ENCODE data around the gene PRPF40B. TPM values are rescaled to one million over a fixed set of nuclear protein-coding genes. Genes with fewer than 3 reads are reported as not detected.

PRPF40B gene
- total RNA-seq, 1 donor = 10.5 TPM

DNA sequence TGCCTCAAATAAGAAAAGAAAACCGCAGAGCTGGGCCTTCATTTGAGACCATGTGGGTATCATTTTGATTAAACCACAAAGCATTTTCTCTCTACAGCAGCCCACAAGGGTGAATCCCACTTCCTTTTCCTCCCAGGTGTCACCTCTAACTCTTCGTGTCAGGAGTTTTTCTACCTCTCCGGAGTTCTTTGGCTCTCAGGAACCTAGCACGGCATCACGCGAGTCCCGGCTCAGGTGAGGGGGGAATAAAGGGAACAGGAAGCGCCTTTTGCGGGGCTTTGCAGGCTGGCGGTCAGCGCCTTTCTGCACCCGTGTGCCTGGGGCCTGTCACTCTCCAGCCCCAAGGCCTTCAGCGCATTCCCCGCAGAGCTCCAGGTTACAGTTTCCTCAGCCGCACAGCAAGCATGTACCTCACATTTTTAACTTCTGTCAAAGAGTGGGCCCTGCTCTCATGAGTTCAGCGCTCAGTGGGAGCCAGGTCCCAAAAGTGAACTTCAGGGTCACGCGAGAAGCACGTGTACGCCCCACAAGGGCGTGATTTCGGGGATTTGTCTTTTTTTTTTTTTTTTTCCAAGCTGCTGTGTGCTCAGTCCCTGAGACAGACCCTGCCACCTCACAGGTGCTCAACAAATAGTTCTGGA lies 740 bp upstream of the PRPF40B start:
- no peak for DNase-seq (ENCODE audit: low read depth)

GRCh38 chr12:49624921-49625577 lies 1.7 kb downstream of the PRPF40B start:
- peak; percentile 18 for DNase-seq (ENCODE audit: low read depth)
- no peak for TF ChIP-seq CTCF (IDR thresholded peaks at IDR 0.05; ENCODE audit: insufficient read depth, low read length)
- H3K4me3 ChIP-seq (ENCODE audit: low read depth, low read length) = no peak overlapping the region

More for the DNA sequence above, 740 bp upstream of the PRPF40B start:
- no peak for TF ChIP-seq CTCF (IDR thresholded peaks at IDR 0.05; ENCODE audit: insufficient read depth, low read length)
- H3K4me3 ChIP-seq (ENCODE audit: low read depth, low read length) = peak overlapping the region; percentile 70

DNA sequence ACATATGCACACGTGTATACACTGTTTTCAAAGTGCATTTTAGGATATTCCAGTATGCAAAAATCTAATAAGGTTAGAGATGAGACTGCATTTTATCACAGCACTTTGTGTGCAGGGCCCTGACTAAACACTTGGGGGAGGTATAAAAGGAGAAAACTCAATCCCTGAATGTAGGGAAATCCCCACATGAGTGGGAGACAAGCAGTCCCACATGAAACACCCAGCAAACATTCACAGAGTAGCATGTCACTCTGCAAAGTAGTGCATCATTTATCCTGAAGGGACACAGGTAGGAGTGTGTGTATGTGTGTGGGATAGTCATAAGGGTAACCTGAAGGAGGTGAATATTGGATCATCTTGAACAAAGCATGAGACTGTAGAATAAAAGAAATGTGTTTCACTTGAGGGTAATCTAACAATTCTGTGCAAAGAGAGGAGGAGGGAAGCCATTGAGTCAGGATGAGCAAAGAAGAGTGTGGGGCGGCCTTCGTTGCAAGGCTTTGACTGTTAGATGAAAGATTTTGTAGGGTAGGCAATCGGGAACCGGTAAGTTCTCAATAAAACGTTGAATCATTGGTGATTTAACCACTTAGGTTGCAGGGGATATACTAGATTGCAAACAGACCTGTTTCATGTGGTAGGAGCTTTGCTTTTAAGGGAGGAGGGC lies 2.9 kb downstream of the PRPF40B start:
- DNase-seq (ENCODE audit: low read depth) = peak; percentile 27
- TF ChIP-seq CTCF (IDR thresholded peaks at IDR 0.05; ENCODE audit: insufficient read depth, low read length) = peak; percentile 29
- no peak overlapping the region for H3K4me3 ChIP-seq (ENCODE audit: low read depth, low read length)

DNA sequence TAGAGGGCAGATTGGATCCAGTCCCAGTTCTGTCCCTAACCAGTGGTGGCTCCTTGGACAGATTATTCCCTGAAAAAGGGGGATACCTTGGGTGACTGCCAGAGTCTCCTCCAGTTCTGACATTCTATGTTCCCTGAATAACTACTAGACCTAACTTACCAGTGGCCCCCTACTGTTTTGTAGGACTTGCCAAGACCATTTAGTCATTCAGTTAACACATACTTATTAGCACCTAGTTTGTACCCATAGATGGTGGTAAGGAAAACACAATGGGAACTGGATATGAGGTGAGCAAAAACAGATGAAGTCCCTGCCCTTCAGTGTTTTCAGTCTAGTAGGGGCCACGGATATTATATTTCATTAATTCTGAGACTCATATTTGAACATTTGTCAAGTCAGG lies 3.5 kb downstream of the PRPF40B start:
- DNase-seq (ENCODE audit: low read depth) = no peak
- no peak for TF ChIP-seq CTCF (IDR thresholded peaks at IDR 0.05; ENCODE audit: insufficient read depth, low read length)
- H3K4me3 ChIP-seq (ENCODE audit: low read depth, low read length) = no peak overlapping the region

GRCh38 chr12:49627752-49628360 lies 4.5 kb downstream of the PRPF40B start:
- TF ChIP-seq CTCF (IDR thresholded peaks at IDR 0.05; ENCODE audit: insufficient read depth, low read length) = no peak
- DNase-seq (ENCODE audit: low read depth) = peak; percentile 74
- H3K4me3 ChIP-seq (ENCODE audit: low read depth, low read length) = no peak overlapping the region

- no peak for DNase-seq (ENCODE audit: low read depth)
- no peak for TF ChIP-seq CTCF (IDR thresholded peaks at IDR 0.05; ENCODE audit: insufficient read depth, low read length)
- no peak overlapping the region for H3K4me3 ChIP-seq (ENCODE audit: low read depth, low read length)
These were observed 8.1 kb downstream of the PRPF40B start for GRCh38 chr12:49631336-49631907.

Measured in fibroblast of the aortic adventitia (primary cell).